GM18526 (cell line): ENCODE results near the gene CARD9.

Experiments used
- POLR2A ChIP-seq: IDR thresholded peaks from 3 replicates; pipeline ENCODE4 v1.6.1; 2011; ENCODE audit not compliant: insufficient read length; ENCODE audit errors: extremely low read depth

Gene CARD9

GRCh38 chr9:136340356-136341041 is 33.0 kb downstream of the CARD9 start:
- TF ChIP-seq POLR2A, result no peak

GRCh38 chr9:136339958-136340310 is 33.5 kb downstream of the CARD9 start:
- no peak for TF ChIP-seq POLR2A

GRCh38 chr9:136339173-136339957 is 34.1 kb downstream of the CARD9 start:
- no peak for TF ChIP-seq POLR2A

GRCh38 chr9:136338511-136338910 is 35.0 kb downstream of the CARD9 start:
- no peak for TF ChIP-seq POLR2A

- TF ChIP-seq POLR2A, result no peak
These were observed 35.8 kb downstream of the CARD9 start for GRCh38 chr9:136337416-136338395.

GRCh38 chr9:136336881-136337280 is 36.6 kb downstream of the CARD9 start:
- TF ChIP-seq POLR2A, result no peak

- no peak for TF ChIP-seq POLR2A
These were observed 37.2 kb downstream of the CARD9 start for GRCh38 chr9:136336156-136336870.

- TF ChIP-seq POLR2A, result no peak
These were observed 37.9 kb downstream of the CARD9 start for GRCh38 chr9:136335296-136336155.

GRCh38 chr9:136334541-136334940 is 38.9 kb downstream of the CARD9 start:
- TF ChIP-seq POLR2A, result no peak

GRCh38 chr9:136333486-136333885 is 40.0 kb downstream of the CARD9 start:
- TF ChIP-seq POLR2A, result no peak

GRCh38 chr9:136333045-136333444 is 40.4 kb downstream of the CARD9 start:
- TF ChIP-seq POLR2A, result no peak

- no peak for TF ChIP-seq POLR2A
These were observed 40.9 kb downstream of the CARD9 start for GRCh38 chr9:136332482-136332983.

GRCh38 chr9:136331556-136332481 is 41.6 kb downstream of the CARD9 start:
- TF ChIP-seq POLR2A, result no peak

- no peak for TF ChIP-seq POLR2A
These were observed 42.4 kb downstream of the CARD9 start for GRCh38 chr9:136331030-136331429.
